Stimulated activated CD8-positive, alpha-beta memory T cell treated with anti-CD3 and anti-CD28 coated beads, Interleukin-15, amount 100 ng/mL, for 1 hour (primary cell): ENCODE results near the gene NTSR2.

Experiments
- DNase-seq: peaks from one replicate; pipeline ENCODE4 v3.0.0-alpha.2; 2020; ENCODE audit warnings: low read depth

NTSR2 gene

GRCh38 chr2:11657646-11658045, 12.3 kb downstream of the NTSR2 start:
- DNase-seq: no peak

GRCh38 chr2:11657195-11657594, 12.8 kb downstream of the NTSR2 start:
- DNase-seq: no peak

GRCh38 chr2:11656671-11657101, 13.3 kb downstream of the NTSR2 start:
- DNase-seq: no peak

- no peak for DNase-seq
These were observed 13.7 kb downstream of the NTSR2 start for GRCh38 chr2:11656252-11656651.

- DNase-seq: no peak
These were observed 14.5 kb downstream of the NTSR2 start for GRCh38 chr2:11655495-11655894.

GRCh38 chr2:11652553-11652952, 17.4 kb downstream of the NTSR2 start:
- DNase-seq: no peak

GRCh38 chr2:11651856-11652548, 18.0 kb downstream of the NTSR2 start:
- no peak for DNase-seq

GRCh38 chr2:11649093-11649492, 20.9 kb downstream of the NTSR2 start:
- DNase-seq: no peak

- DNase-seq: no peak
These were observed 22.0 kb downstream of the NTSR2 start for GRCh38 chr2:11647834-11648600.

- DNase-seq: no peak
These were observed 23.5 kb downstream of the NTSR2 start for GRCh38 chr2:11646530-11646929.

- DNase-seq: no peak
These were observed 25.7 kb downstream of the NTSR2 start for GRCh38 chr2:11644293-11644692.

- no peak for DNase-seq
These were observed 27.0 kb downstream of the NTSR2 start for GRCh38 chr2:11642972-11643371.

- no peak for DNase-seq
These were observed 29.9 kb downstream of the NTSR2 start for GRCh38 chr2:11640132-11640531.

- DNase-seq: no peak
These were observed 30.5 kb downstream of the NTSR2 start for GRCh38 chr2:11639503-11639902.

- DNase-seq: no peak
These were observed 32.4 kb downstream of the NTSR2 start for GRCh38 chr2:11637546-11637945.

GRCh38 chr2:11636593-11637295, 33.3 kb downstream of the NTSR2 start:
- DNase-seq: no peak

- no peak for DNase-seq
These were observed 34.9 kb downstream of the NTSR2 start for GRCh38 chr2:11635141-11635540.

GRCh38 chr2:11634584-11634983, 35.4 kb downstream of the NTSR2 start:
- DNase-seq: no peak

GRCh38 chr2:11633923-11634478, 36.0 kb downstream of the NTSR2 start:
- DNase-seq: no peak

- DNase-seq: no peak
These were observed 38.5 kb downstream of the NTSR2 start for GRCh38 chr2:11631462-11631861.

- no peak for DNase-seq
These were observed 39.1 kb downstream of the NTSR2 start for GRCh38 chr2:11630855-11631254.

GRCh38 chr2:11629851-11630250, 40.1 kb downstream of the NTSR2 start:
- DNase-seq: no peak

- no peak for DNase-seq
These were observed 40.8 kb downstream of the NTSR2 start for GRCh38 chr2:11629215-11629614.
